GM23248 (cell line): ENCODE measurements around the gene GLIS2. TPM values are rescaled to one million over a fixed set of nuclear protein-coding genes. Genes with fewer than 3 reads are reported as not detected.

Experiments used
- DNase-seq: peaks from one replicate; pipeline ENCODE4 v3.0.0-alpha.2; 2015
- H2AFZ ChIP-seq: fragments of 200-600 bp; sonication (generic); 2 replicates; pipeline ENCODE4 v1.6.1; 2016; ENCODE audit warnings: antibody characterized with exemption
- H3F3A ChIP-seq: fragments of 200-600 bp; sonication (generic); 2 replicates; pipeline ENCODE4 v1.6.1; 2016; ENCODE audit warnings: mild to moderate bottlenecking, antibody characterized with exemption, mixed run types; ENCODE audit not compliant: insufficient read depth
- H3K27ac ChIP-seq: fragments of 200-600 bp; sonication (generic); 2 replicates; pipeline ENCODE4 v1.5.1; 2016; ENCODE audit warnings: mild to moderate bottlenecking
- H3K27me3 ChIP-seq: fragments of 200-600 bp; sonication (generic); replicated peaks from 2 replicates; pipeline ENCODE4 v1.6.1; 2016; ENCODE audit warnings: mild to moderate bottlenecking; ENCODE audit not compliant: insufficient read depth
- H3K36me3 ChIP-seq: fragments of 200-600 bp; sonication (generic); 2 replicates; pipeline ENCODE4 v1.6.1; 2016; ENCODE audit warnings: low read depth, mild to moderate bottlenecking
- H3K4me1 ChIP-seq: fragments of 200-600 bp; sonication (generic); 2 replicates; pipeline ENCODE4 v1.6.1; 2016; ENCODE audit warnings: mild to moderate bottlenecking; ENCODE audit not compliant: insufficient read depth
- H3K4me2 ChIP-seq: fragments of 200-600 bp; sonication (generic); one replicate; pipeline ENCODE4 v1.6.1; 2016; ENCODE audit warnings: mild to moderate bottlenecking; ENCODE audit not compliant: unreplicated experiment
- H3K4me3 ChIP-seq: fragments of 200-600 bp; sonication (generic); 2 replicates; pipeline ENCODE4 v1.5.1; 2016; ENCODE audit warnings: mild to moderate bottlenecking
- H3K79me2 ChIP-seq: fragments of 200-600 bp; sonication (generic); 2 replicates; pipeline ENCODE4 v1.6.1; 2016; ENCODE audit warnings: mild to moderate bottlenecking; ENCODE audit not compliant: insufficient read depth
- H3K9ac ChIP-seq: fragments of 200-600 bp; sonication (generic); 2 replicates; pipeline ENCODE4 v1.6.1; 2016; ENCODE audit warnings: mild to moderate bottlenecking
- H3K9me2 ChIP-seq: fragments of 200-600 bp; sonication (generic); 2 replicates; pipeline ENCODE4 v1.6.1; 2016; ENCODE audit warnings: mixed run types, mild to moderate bottlenecking, moderate library complexity; ENCODE audit not compliant: insufficient read depth
- H3K9me3 ChIP-seq: fragments of 200-600 bp; sonication (generic); one replicate; pipeline ENCODE4 v1.6.1; 2017; ENCODE audit warnings: low read depth
- H4K20me1 ChIP-seq: fragments of 200-600 bp; sonication (generic); 2 replicates; pipeline ENCODE4 v1.6.0; 2016; ENCODE audit not compliant: insufficient read depth
- EZH2 ChIP-seq: fragments of 200-600 bp; sonication (generic); IDR thresholded peaks from 2 replicates; pipeline ENCODE4 v1.6.1; 2018; ENCODE audit warnings: antibody characterized with exemption, mild to moderate bottlenecking; ENCODE audit not compliant: insufficient read depth, poor library complexity, severe bottlenecking
- EZH2phosphoT487 ChIP-seq: fragments of 200-600 bp; sonication (generic); IDR thresholded peaks from 2 replicates; pipeline ENCODE4 v1.6.1; 2018; ENCODE audit warnings: antibody characterized with exemption, moderate library complexity, mild to moderate bottlenecking, low read depth; ENCODE audit not compliant: insufficient read depth
- WGBS, 2 experiments: methylation state at CpG; one replicate each; pipeline ENCODE4 v1.1.6; 2015 to 2017; ENCODE audit warnings: low lambda C conversion rate in 2 of 2, low coverage in 1 of 2; ENCODE audit errors: missing lambda C conversion rate in 2 of 2; 5-methylcytosine and 5-hydroxymethylcytosine counted together
- in situ Hi-C: fragments of 300-500 bp; cut with MboI; formaldehyde crosslinking; loops from 2 replicates; pipeline ENCODE4 v1.15.0; 2020
- polyA plus RNA-seq: library from polyadenylated mRNA; unstranded; fragments of >200 nt; fragmentation: Nextera tagmentation; extraction: Ambion mirVana; gene quantifications from 2 replicates; pipeline ENCODE4 v1.2.1, GENCODE V29; 2016
- total RNA-seq: library from RNA; depleted of rRNA; stranded (reverse); fragments of >200 nt; shearing (Covaris generic); gene quantifications from 2 replicates; pipeline ENCODE4 v1.2.3, GENCODE V29; 2014

GLIS2 gene
- total and polyA plus RNA-seq, 2 experiments from 2014 or later: 2.9 to 6.8 TPM

DNA sequence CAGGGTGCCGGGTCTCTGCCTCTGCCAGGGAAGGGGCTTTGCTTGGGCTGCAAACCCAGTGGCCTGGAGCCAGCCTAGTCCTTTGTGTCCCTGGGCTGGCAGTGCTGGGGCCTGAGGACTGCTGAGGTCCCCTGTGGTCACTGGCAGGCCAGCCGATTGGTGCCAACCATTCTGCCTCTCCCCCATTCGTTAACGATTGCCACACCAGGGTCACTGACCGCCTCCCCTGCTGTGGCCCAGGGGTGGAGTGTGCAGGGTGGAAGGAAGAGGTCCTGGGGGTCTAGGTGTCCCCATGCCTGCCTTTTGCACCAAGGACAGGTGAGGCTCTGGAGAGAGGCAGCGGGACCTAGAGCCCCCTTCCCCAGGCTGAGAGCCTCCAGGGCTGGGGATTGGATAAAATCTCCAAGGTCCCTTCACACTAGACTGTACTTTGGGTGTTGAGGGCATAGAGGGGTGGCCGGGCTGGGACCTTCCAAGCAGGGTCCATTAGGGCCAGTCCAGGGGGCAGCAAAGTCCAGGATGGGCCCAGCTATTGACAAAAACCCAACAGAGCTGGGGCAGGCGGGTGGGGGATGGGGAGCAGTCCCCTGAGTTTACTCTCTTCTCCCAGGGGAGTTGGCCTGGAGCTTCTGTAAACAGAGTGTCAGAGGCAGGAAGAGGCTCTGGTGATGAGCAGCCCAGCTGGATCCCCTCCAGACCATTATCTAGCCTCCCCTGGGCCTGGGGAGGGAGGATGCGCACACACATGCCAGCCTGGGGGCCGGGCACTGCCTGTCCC lies 56.9 kb downstream of the GLIS2 start:
- in situ Hi-C loops: no loop called here
- Histone ChIP-seq H3K9me2 (no peaks in the 10 kb centered on the region), H3K36me3 (no peaks in the 10 kb centered on the region), H3K9me3 (no peaks in the 10 kb centered on the region), H4K20me1 (no peaks in the 10 kb centered on the region), H3K4me3 (peak overlapping the region; percentile 100), H3F3A (peaks cover 42% of the 10 kb centered on the region), H3K27ac (peak overlapping the region; percentile 100), H3K79me2 (peaks cover 58% of the 10 kb centered on the region), H3K4me2 (peak overlapping the region; percentile 97), H2AFZ (no peak overlapping the region), H3K27me3 (no peaks in the 10 kb centered on the region), H3K9ac (peak overlapping the region; percentile 99), H3K4me1 (peaks cover 53% of the 10 kb centered on the region)
- TF ChIP-seq EZH2phosphoT487 (no peak), EZH2 (no peak)
- peak; percentile 95 for DNase-seq
- WGBS, 2 experiments: 1 to 6% methylated on average over 10 of the region's 10 CpGs

DNA sequence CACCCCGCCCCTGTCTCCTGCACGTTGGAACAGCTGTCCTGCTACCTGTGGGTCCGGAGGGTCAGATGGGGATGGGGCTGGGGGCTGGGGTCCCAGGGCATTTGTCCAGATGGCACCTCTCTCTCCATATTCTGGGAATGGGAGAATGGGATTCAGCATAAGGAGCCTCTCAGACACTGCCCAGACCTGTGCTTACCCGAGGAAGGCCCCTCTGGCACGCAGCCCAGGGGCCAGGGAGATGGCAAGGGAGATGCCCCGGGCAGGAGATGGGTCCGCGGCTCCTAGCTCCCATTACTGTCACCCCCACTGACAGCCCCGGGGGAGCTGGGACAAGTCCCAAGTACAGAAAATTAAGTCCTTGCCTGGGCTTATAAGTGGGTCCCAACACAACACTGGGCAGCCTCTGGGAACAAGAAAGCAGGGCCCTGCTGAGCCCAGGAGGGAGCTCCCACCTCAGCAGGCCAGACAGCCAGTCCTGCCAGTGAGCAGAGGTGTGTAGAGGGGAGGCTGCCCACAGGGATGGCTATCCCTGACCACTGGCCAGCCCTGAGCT lies 57.6 kb downstream of the GLIS2 start:
- Histone ChIP-seq H3K79me2 (peaks cover 64% of the 10 kb centered on the region), H3F3A (peaks cover 41% of the 10 kb centered on the region), H3K9ac (peak overlapping the region; percentile 99), H4K20me1 (no peaks in the 10 kb centered on the region), H3K9me2 (no peaks in the 10 kb centered on the region), H3K4me1 (peaks cover 59% of the 10 kb centered on the region), H3K27ac (peak overlapping the region; percentile 100), H2AFZ (no peak overlapping the region), H3K4me3 (peak overlapping the region; percentile 100), H3K36me3 (no peaks in the 10 kb centered on the region), H3K9me3 (no peaks in the 10 kb centered on the region), H3K27me3 (no peaks in the 10 kb centered on the region), H3K4me2 (peak overlapping the region; percentile 97)
- 2% methylated on average over 8 to 9 of the region's 9 CpGs for WGBS, 2 experiments
- TF ChIP-seq EZH2 (no peak), EZH2phosphoT487 (no peak)
- peak; percentile 67 for DNase-seq
- in situ Hi-C loops: no loop called here

DNA sequence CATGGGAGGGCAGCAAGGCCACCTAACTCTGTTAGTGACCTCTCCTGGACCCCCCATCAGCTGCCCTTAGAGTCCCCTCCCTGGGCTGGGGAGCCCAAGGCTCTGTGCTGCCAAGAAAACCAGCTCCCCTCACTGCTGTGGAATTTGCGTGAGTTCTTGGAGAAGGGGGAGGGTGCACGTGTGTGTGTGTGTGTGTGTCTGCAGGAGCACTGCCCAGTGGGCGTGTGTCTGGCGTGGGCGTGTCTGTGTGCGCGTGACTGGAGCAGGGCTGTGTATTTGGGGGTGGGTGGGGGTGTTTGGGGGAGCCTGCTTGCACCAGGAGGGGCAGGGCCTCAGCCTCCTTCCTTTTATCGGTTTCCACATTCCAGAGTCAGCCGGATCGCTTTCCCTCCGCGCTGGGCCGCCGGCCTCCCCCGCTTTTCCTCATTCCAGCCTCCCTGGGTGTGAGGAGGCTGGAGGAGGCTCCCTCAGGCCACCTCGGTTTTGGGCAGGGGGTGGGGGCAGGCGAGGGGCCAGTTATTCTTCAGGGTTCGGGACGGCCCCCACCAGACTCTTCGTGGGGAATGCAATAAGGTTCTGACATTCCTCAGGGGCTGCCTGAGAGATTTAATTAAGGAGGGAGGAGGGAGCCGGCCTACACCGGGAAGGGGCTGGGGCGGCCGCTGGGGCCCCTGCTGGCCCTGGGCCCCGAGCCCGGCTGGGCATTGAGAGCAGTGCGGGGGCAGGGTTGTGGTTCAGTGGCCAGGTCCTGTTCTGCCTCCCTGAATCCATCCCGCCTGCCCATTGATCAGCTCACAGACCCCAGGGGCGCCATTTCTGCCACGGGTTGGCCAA lies 58.3 kb downstream of the GLIS2 start:
- H3K4me2 ChIP-seq: peak overlapping the region; percentile 97
- peaks cover 58% of the 10 kb centered on the region for H3K4me1 ChIP-seq
- H3K27ac ChIP-seq: peak overlapping the region; percentile 100
- in situ Hi-C loops: no loop called here
- peaks cover 39% of the 10 kb centered on the region for H3F3A ChIP-seq
- H2AFZ ChIP-seq: no peak overlapping the region
- H3K9me2 ChIP-seq: no peaks in the 10 kb centered on the region
- H4K20me1 ChIP-seq: no peaks in the 10 kb centered on the region
- no peaks in the 10 kb centered on the region for H3K36me3 ChIP-seq
- peak; percentile 95 for DNase-seq
- TF ChIP-seq EZH2phosphoT487 (no peak), EZH2 (no peak)
- H3K9ac ChIP-seq: peak overlapping the region; percentile 99
- WGBS, 2 experiments: 1 to 3% methylated on average over 15 to 28 of the region's 30 CpGs
- no peaks in the 10 kb centered on the region for H3K27me3 ChIP-seq
- H3K79me2 ChIP-seq: peaks cover 71% of the 10 kb centered on the region
- peak overlapping the region; percentile 100 for H3K4me3 ChIP-seq
- no peaks in the 10 kb centered on the region for H3K9me3 ChIP-seq

DNA sequence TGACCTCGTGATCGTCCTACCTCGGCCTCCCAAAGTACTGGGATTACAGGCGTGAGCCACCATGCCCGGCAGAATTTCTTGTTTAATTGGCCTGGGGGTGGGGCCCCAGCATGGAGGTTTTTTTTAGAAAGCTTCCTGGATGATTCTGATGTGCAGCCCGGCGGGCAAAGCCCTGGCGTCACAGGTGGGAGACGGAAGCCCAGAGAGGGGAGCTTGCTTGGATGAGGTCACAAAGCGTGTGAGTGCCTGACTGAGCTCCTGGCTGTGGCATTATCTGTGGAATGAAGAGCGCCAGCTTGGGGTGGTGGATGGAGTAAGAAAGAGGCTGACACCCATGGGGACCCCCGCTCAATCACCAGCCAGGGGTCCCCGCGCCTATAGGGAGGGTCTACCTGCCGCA lies 59.9 kb downstream of the GLIS2 start:
- WGBS, 2 experiments: 9 to 10% methylated on average over 11 to 15 of the region's 15 CpGs
- H3K79me2 ChIP-seq: peaks cover 85% of the 10 kb centered on the region
- peak overlapping the region; percentile 97 for H3K4me2 ChIP-seq
- no peaks in the 10 kb centered on the region for H3K9me2 ChIP-seq
- no peaks in the 10 kb centered on the region for H3K9me3 ChIP-seq
- peaks cover 32% of the 10 kb centered on the region for H3F3A ChIP-seq
- in situ Hi-C loops: no loop called here
- H3K9ac ChIP-seq: peak overlapping the region; percentile 99
- no peak overlapping the region for H2AFZ ChIP-seq
- no peaks in the 10 kb centered on the region for H4K20me1 ChIP-seq
- H3K4me3 ChIP-seq: peak overlapping the region; percentile 100
- no peak for TF ChIP-seq EZH2phosphoT487
- no peak for TF ChIP-seq EZH2
- no peaks in the 10 kb centered on the region for H3K27me3 ChIP-seq
- H3K36me3 ChIP-seq: no peaks in the 10 kb centered on the region
- peak overlapping the region; percentile 100 for H3K27ac ChIP-seq
- peak; percentile 93 for DNase-seq
- peaks cover 63% of the 10 kb centered on the region for H3K4me1 ChIP-seq
